Neural cell (in vitro differentiated cells): Measurements from ENCODE around the gene LRRC53. TPM values are rescaled to one million over a fixed set of nuclear protein-coding genes. Genes with fewer than 3 reads are reported as not detected.

Source experiments
- H2AFZ ChIP-seq: fragments of 200-600, 300-800 bp; sonication (generic), shearing (Covaris generic); 2 replicates; pipeline ENCODE4 v1.6.0; 2014; ENCODE audit warnings: low read depth, mild to moderate bottlenecking, antibody characterized with exemption, low read length, moderate library complexity
- H3F3A ChIP-seq: fragments of 200-600 bp; shearing (Covaris generic); 2 replicates; pipeline ENCODE4 v1.6.1; 2016; ENCODE audit warnings: mild to moderate bottlenecking, moderate library complexity, mixed read lengths, antibody characterized with exemption, low read length; ENCODE audit not compliant: insufficient read depth, poor library complexity, severe bottlenecking
- H3K27ac ChIP-seq: fragments of 200-600, 300-800 bp; sonication (generic), shearing (Covaris generic); 2 replicates; pipeline ENCODE4 v1.5.1; 2014; ENCODE audit warnings: mild to moderate bottlenecking, low read length, moderate library complexity
- H3K27me3 ChIP-seq: fragments of 300-800, 200-600 bp; sonication (generic), shearing (Covaris generic); 2 replicates; pipeline ENCODE4 v1.6.0; 2014; ENCODE audit warnings: mild to moderate bottlenecking, low read depth, low read length, moderate library complexity; ENCODE audit not compliant: insufficient read depth
- H3K36me3 ChIP-seq: fragments of 300-800, 200-600 bp; sonication (generic), shearing (Covaris generic); 2 replicates; pipeline ENCODE4 v1.5.1; 2014; ENCODE audit warnings: mild to moderate bottlenecking, antibody characterized with exemption, low read length, moderate library complexity; ENCODE audit not compliant: insufficient read depth
- H3K4me2 ChIP-seq: fragments of 300-800, 200-600 bp; sonication (generic), shearing (Covaris generic); 2 replicates; pipeline ENCODE4 v1.6.0; 2014; ENCODE audit warnings: mild to moderate bottlenecking, low read length
- H3K4me3 ChIP-seq: fragments of 300-800, 200-600 bp; sonication (generic), shearing (Covaris generic); 2 replicates; pipeline ENCODE4 v1.5.1; 2014; ENCODE audit warnings: mild to moderate bottlenecking, low read length, moderate library complexity
- H3K79me2 ChIP-seq: fragments of 200-600 bp; shearing (Covaris generic); replicated peaks from 2 replicates; pipeline ENCODE4 v1.6.0; 2014; ENCODE audit warnings: mild to moderate bottlenecking, low read length, moderate library complexity; ENCODE audit not compliant: insufficient read depth
- H3K9ac ChIP-seq: fragments of 300-800, 200-600 bp; sonication (generic), shearing (Covaris generic); 2 replicates; pipeline ENCODE4 v1.6.1; 2016; ENCODE audit warnings: mild to moderate bottlenecking, low read length, mixed read lengths
- H3K9me2 ChIP-seq: fragments of 200-600 bp; shearing (Covaris generic); 2 replicates; pipeline ENCODE4 v1.6.1; 2016; ENCODE audit warnings: mild to moderate bottlenecking, low read length, mixed read lengths; ENCODE audit not compliant: insufficient read depth
- H3K9me3 ChIP-seq: fragments of 200-600, 300-800 bp; sonication (generic), shearing (Covaris generic); 2 replicates; pipeline ENCODE4 v1.6.1; 2016; ENCODE audit warnings: mild to moderate bottlenecking, mixed run types, low read length, moderate library complexity, mixed read lengths
- H4K20me1 ChIP-seq: fragments of 200-600 bp; shearing (Covaris generic); 2 replicates; pipeline ENCODE4 v1.6.1; 2016; ENCODE audit warnings: mild to moderate bottlenecking, mixed run types; ENCODE audit not compliant: insufficient read depth
- EP300 ChIP-seq: fragments of 450-650 bp; conservative IDR thresholded peaks from 2 replicates; pipeline ENCODE4 v1.6.1; 2014; ENCODE audit warnings: antibody characterized with exemption, mild to moderate bottlenecking, moderate library complexity; ENCODE audit not compliant: poor library complexity, severe bottlenecking
- EZH2 ChIP-seq: fragments of 200-600, 300-800 bp; shearing (Covaris generic), sonication (generic); IDR thresholded peaks from 2 replicates; pipeline ENCODE4 v1.6.1; 2014; ENCODE audit warnings: antibody characterized with exemption, low read length, borderline replicate concordance, mild to moderate bottlenecking; ENCODE audit not compliant: insufficient read depth, poor library complexity, severe bottlenecking
- MXI1 ChIP-seq: fragments of 450-650 bp; conservative IDR thresholded peaks from 2 replicates; pipeline ENCODE4 v1.6.1; 2014; ENCODE audit warnings: antibody characterized with exemption, mild to moderate bottlenecking; ENCODE audit not compliant: poor library complexity, severe bottlenecking
- POLR2AphosphoS5 ChIP-seq: IDR thresholded peaks from 2 replicates; pipeline ENCODE4 v1.6.1; 2012
- RAD21 ChIP-seq: fragments of 450-650 bp; conservative IDR thresholded peaks from 2 replicates; pipeline ENCODE4 v1.6.1; 2014; ENCODE audit warnings: antibody characterized with exemption, mild to moderate bottlenecking, moderate library complexity
- SMC3 ChIP-seq: fragments of 450-650 bp; conservative IDR thresholded peaks from 2 replicates; pipeline ENCODE4 v1.6.1; 2014; ENCODE audit warnings: antibody characterized with exemption, mild to moderate bottlenecking, moderate library complexity; ENCODE audit not compliant: poor library complexity
- TAF1 ChIP-seq: IDR thresholded peaks from 2 replicates; pipeline ENCODE4 v1.6.1; 2012; ENCODE audit warnings: low read depth
- polyA plus RNA-seq: library from polyadenylated mRNA; depleted of rRNA; stranded (reverse); fragments of >200 nt; gene quantifications from 2 replicates; pipeline ENCODE4 v1.2.3, GENCODE V29; 2014
- TF ChIP-seq, protein P1 (sequence below): IDR thresholded peaks from 2 replicates; pipeline ENCODE4 v1.6.1; 2012; ENCODE audit warnings: borderline replicate concordance
- TF ChIP-seq, protein P2 (sequence below): fragments of 450-650 bp; IDR thresholded peaks from 2 replicates; pipeline ENCODE4 v1.5.1; 2014; ENCODE audit warnings: antibody characterized with exemption, mild to moderate bottlenecking, moderate library complexity; ENCODE audit not compliant: poor library complexity, severe bottlenecking

Gene LRRC53
- polyA plus RNA-seq, 1 donor from 2014 or later: not detected

DNA sequence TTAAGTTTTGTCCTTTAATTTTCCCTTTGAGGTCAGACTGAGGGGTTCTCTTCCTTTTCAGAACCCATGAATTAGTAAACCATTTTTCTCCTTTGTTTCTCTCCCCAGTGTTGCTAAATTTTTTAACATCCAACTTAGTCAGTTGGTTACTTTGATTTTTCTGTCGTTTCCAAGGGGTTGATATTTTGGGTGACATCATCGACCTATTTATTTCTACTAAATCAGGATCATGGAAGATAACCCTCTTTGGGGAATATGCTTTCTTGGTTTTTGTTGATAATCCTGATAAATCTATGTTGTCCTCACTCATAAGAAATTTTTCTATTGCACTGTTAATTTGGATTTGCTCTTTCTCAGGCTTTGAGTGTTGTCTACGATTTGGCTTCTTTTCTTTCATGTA, 40.9 kb downstream of the LRRC53 start:
- Histone ChIP-seq H3K27ac (no peak overlapping the region), H3K79me2 (no peaks in the 10 kb centered on the region), H3F3A (peaks cover 7% of the 10 kb centered on the region), H2AFZ (no peak overlapping the region), H3K4me3 (no peak overlapping the region), H3K9me3 (no peaks in the 10 kb centered on the region), H4K20me1 (no peaks in the 10 kb centered on the region), H3K9ac (no peak overlapping the region), H3K4me2 (no peak overlapping the region), H3K9me2 (no peaks in the 10 kb centered on the region), H3K36me3 (no peaks in the 10 kb centered on the region), H3K27me3 (no peaks in the 10 kb centered on the region)
- TF ChIP-seq EZH2 (no peak), SMC3 (no peak), TAF1 (no peak), POLR2AphosphoS5 (no peak), EP300 (no peak), RAD21 (no peak), MXI1 (no peak)
- TF ChIP-seq, protein P1, sequence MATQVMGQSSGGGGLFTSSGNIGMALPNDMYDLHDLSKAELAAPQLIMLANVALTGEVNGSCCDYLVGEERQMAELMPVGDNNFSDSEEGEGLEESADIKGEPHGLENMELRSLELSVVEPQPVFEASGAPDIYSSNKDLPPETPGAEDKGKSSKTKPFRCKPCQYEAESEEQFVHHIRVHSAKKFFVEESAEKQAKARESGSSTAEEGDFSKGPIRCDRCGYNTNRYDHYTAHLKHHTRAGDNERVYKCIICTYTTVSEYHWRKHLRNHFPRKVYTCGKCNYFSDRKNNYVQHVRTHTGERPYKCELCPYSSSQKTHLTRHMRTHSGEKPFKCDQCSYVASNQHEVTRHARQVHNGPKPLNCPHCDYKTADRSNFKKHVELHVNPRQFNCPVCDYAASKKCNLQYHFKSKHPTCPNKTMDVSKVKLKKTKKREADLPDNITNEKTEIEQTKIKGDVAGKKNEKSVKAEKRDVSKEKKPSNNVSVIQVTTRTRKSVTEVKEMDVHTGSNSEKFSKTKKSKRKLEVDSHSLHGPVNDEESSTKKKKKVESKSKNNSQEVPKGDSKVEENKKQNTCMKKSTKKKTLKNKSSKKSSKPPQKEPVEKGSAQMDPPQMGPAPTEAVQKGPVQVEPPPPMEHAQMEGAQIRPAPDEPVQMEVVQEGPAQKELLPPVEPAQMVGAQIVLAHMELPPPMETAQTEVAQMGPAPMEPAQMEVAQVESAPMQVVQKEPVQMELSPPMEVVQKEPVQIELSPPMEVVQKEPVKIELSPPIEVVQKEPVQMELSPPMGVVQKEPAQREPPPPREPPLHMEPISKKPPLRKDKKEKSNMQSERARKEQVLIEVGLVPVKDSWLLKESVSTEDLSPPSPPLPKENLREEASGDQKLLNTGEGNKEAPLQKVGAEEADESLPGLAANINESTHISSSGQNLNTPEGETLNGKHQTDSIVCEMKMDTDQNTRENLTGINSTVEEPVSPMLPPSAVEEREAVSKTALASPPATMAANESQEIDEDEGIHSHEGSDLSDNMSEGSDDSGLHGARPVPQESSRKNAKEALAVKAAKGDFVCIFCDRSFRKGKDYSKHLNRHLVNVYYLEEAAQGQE: no peak
- TF ChIP-seq, protein P2, sequence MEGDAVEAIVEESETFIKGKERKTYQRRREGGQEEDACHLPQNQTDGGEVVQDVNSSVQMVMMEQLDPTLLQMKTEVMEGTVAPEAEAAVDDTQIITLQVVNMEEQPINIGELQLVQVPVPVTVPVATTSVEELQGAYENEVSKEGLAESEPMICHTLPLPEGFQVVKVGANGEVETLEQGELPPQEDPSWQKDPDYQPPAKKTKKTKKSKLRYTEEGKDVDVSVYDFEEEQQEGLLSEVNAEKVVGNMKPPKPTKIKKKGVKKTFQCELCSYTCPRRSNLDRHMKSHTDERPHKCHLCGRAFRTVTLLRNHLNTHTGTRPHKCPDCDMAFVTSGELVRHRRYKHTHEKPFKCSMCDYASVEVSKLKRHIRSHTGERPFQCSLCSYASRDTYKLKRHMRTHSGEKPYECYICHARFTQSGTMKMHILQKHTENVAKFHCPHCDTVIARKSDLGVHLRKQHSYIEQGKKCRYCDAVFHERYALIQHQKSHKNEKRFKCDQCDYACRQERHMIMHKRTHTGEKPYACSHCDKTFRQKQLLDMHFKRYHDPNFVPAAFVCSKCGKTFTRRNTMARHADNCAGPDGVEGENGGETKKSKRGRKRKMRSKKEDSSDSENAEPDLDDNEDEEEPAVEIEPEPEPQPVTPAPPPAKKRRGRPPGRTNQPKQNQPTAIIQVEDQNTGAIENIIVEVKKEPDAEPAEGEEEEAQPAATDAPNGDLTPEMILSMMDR: no peak

DNA sequence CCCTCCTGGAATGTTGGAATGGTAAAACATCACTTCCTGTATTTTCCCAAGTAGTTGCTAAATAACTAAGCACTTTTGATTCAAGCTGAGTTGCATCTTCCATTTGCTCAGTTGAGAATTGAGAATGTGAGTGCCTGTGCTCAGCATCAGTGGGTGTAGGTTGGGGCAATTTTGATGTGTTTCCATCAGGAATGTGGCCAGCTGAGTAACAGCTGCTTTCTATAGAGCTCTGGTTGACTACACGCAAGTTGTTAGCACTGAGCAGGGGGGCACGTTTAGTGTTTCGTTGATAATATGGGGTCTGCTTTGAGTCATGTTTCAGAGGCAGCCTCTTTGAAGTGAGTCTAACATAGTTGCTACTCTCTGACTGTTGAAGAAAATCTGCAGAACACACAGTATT, 41.5 kb downstream of the LRRC53 start:
- no peaks in the 10 kb centered on the region for H3K9me3 ChIP-seq
- no peaks in the 10 kb centered on the region for H3K27me3 ChIP-seq
- H3K27ac ChIP-seq: no peak overlapping the region
- TF ChIP-seq EZH2: no peak
- TF ChIP-seq, protein P2: no peak
- TF ChIP-seq POLR2AphosphoS5: no peak
- no peak for TF ChIP-seq SMC3
- no peak for TF ChIP-seq EP300
- TF ChIP-seq, protein P1: no peak
- TF ChIP-seq TAF1: no peak
- no peak for TF ChIP-seq RAD21
- no peak for TF ChIP-seq MXI1
- peaks cover 7% of the 10 kb centered on the region for H3F3A ChIP-seq
- H3K9ac ChIP-seq: no peak overlapping the region
- H3K4me3 ChIP-seq: no peak overlapping the region
- no peaks in the 10 kb centered on the region for H3K9me2 ChIP-seq
- no peak overlapping the region for H2AFZ ChIP-seq
- no peak overlapping the region for H3K4me2 ChIP-seq
- no peaks in the 10 kb centered on the region for H3K79me2 ChIP-seq
- H4K20me1 ChIP-seq: no peaks in the 10 kb centered on the region
- no peaks in the 10 kb centered on the region for H3K36me3 ChIP-seq
